NCI-H2196 treated with DMSO at 0.1 percent for 48 hours (cell line): ENCODE data around the gene GRIN2C.
"Not testable (repeated sequence)": the region's sequence is repeated elsewhere in the genome, so short reads cannot be mapped to it uniquely, and the experiment has no call there.

ENCODE experiments used
- DNase-seq: peaks from one replicate; lab custom pipeline; 2025; ENCODE audit not compliant: unreplicated experiment; lab: John Stamatoyannopoulos, UW

The GRIN2C gene

GRCh38 chr17:74859459-74860228 lies at the start of gene GRIN2C:
GRIN2C (minus strand) TSS chr17:74859885; CDS start chr17:74855092, 4,793 bp downstream.
- DNase-seq: no peak

GRCh38 chr17:74909097-74909496 lies 49.4 kb upstream of the GRIN2C start:
- not testable (repeated sequence) for DNase-seq

- no peak for DNase-seq
Observed at GRCh38 chr17:74907012-74907411, 47.3 kb upstream of the GRIN2C start.

GRCh38 chr17:74906214-74906793 lies 46.6 kb upstream of the GRIN2C start:
- not testable (repeated sequence) for DNase-seq

- no peak for DNase-seq
Observed at GRCh38 chr17:74904687-74905409, 45.2 kb upstream of the GRIN2C start.

- no peak for DNase-seq
Observed at GRCh38 chr17:74903671-74904070, 44.0 kb upstream of the GRIN2C start.

- no peak for DNase-seq
Observed at GRCh38 chr17:74903034-74903433, 43.3 kb upstream of the GRIN2C start.

GRCh38 chr17:74901353-74902135 lies 41.9 kb upstream of the GRIN2C start:
- DNase-seq: no peak

GRCh38 chr17:74900208-74900607 lies 40.5 kb upstream of the GRIN2C start:
- no peak for DNase-seq

GRCh38 chr17:74898376-74898946 lies 38.8 kb upstream of the GRIN2C start:
- no peak for DNase-seq

- DNase-seq: no peak
Observed at GRCh38 chr17:74893936-74894671, 34.4 kb upstream of the GRIN2C start.

GRCh38 chr17:74892974-74893911 lies 33.6 kb upstream of the GRIN2C start, which contains the start of gene FADS6:
FADS6 (minus strand) TSS chr17:74893633; CDS start chr17:74893595, 38 bp downstream.
- DNase-seq: no peak

- no peak for DNase-seq
Observed at GRCh38 chr17:74892013-74892841, 32.5 kb upstream of the GRIN2C start.

GRCh38 chr17:74890554-74890953 lies 30.9 kb upstream of the GRIN2C start:
- DNase-seq: no peak

GRCh38 chr17:74888469-74888868 lies 28.8 kb upstream of the GRIN2C start:
- no peak for DNase-seq

- no peak for DNase-seq
Observed at GRCh38 chr17:74883241-74883745, 23.6 kb upstream of the GRIN2C start.

GRCh38 chr17:74882517-74883240 lies 23.0 kb upstream of the GRIN2C start:
- DNase-seq: no peak
